GM21381 (cell line): ENCODE data around the gene GPR132.
"Not testable (repeated sequence)": the region's sequence is repeated elsewhere in the genome, so short reads cannot be mapped to it uniquely, and the experiment has no call there.

ENCODE experiments used
- ATAC-seq: cut with Tn5 transposase; IDR thresholded peaks from one replicate; pipeline ENCODE4 v1.9.1; 2021; ENCODE audit warnings: mild to moderate bottlenecking, moderate library complexity; ENCODE audit not compliant: unreplicated experiment

GPR132 gene

GRCh38 chr14:105076296-105076804 lies 11.1 kb upstream of the GPR132 start:
- ATAC-seq, result no peak

- ATAC-seq, result no peak
Measured at GRCh38 chr14:105075379-105076295, 10.4 kb upstream of the GPR132 start.

GRCh38 chr14:105074601-105075053 lies 9.4 kb upstream of the GPR132 start:
- ATAC-seq, result no peak

GRCh38 chr14:105073720-105074600 lies 8.7 kb upstream of the GPR132 start:
- no peak for ATAC-seq

GRCh38 chr14:105072892-105073719 lies 7.9 kb upstream of the GPR132 start:
- no peak for ATAC-seq

GRCh38 chr14:105072381-105072861 lies 7.2 kb upstream of the GPR132 start:
- no peak for ATAC-seq

- ATAC-seq, result no peak
Measured at GRCh38 chr14:105071942-105072341, 6.7 kb upstream of the GPR132 start.

- ATAC-seq, result no peak
Measured at GRCh38 chr14:105071326-105071725, 6.1 kb upstream of the GPR132 start.

- no peak for ATAC-seq
Measured at GRCh38 chr14:105070760-105071137, 5.5 kb upstream of the GPR132 start.

GRCh38 chr14:105069871-105070759 lies 4.9 kb upstream of the GPR132 start:
- ATAC-seq, result peak; percentile 41

- no peak for ATAC-seq
Measured at GRCh38 chr14:105069522-105069870, 4.3 kb upstream of the GPR132 start.

- no peak for ATAC-seq
Measured at GRCh38 chr14:105068818-105069217, 3.6 kb upstream of the GPR132 start.

GRCh38 chr14:105067969-105068301 lies 2.7 kb upstream of the GPR132 start:
- ATAC-seq, result no peak

GRCh38 chr14:105067140-105067968 lies 2.1 kb upstream of the GPR132 start:
- ATAC-seq, result no peak

- no peak for ATAC-seq
Measured at GRCh38 chr14:105066240-105067071, 1.2 kb upstream of the GPR132 start.

- no peak for ATAC-seq
Measured at GRCh38 chr14:105064721-105065143, 498 bp downstream of the GPR132 start.

GRCh38 chr14:105064001-105064400 lies 1.2 kb downstream of the GPR132 start:
- no peak for ATAC-seq

GRCh38 chr14:105063506-105063905 lies 1.7 kb downstream of the GPR132 start:
- ATAC-seq, result not testable (repeated sequence)
